HK-2 (cell line): Measurements from ENCODE around the gene CLEC4F.

ENCODE experiments used
- DNase-seq: peaks from one replicate; pipeline ENCODE4 v3.0.0-alpha.2; 2018; ENCODE audit not compliant: unreplicated experiment

The CLEC4F gene

GRCh38 chr2:70785137-70785911 is 35.1 kb downstream of the CLEC4F start:
- no peak for DNase-seq

DNA sequence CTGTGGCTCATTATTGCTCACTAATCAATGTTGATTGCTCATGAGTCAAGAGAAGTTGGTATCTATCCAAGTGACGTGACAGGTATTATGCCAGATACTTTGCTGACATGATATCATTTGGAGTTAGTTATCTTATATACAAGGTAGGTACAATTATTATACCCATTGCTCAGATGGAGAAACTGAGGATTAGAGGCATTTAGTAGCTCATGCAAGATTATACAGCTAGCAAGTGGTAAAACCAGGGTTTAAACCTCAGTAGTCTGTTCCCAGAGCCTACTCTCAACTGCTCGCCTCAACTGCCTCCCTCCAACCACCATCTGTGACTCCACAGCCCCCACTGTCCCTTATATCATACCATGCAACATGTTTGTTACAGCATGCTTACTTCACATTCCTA is 36.1 kb downstream of the CLEC4F start:
- no peak for DNase-seq

GRCh38 chr2:70779911-70780545 is 40.4 kb downstream of the CLEC4F start:
- DNase-seq: no peak

GRCh38 chr2:70779491-70779890 is 40.9 kb downstream of the CLEC4F start:
- no peak for DNase-seq

DNA sequence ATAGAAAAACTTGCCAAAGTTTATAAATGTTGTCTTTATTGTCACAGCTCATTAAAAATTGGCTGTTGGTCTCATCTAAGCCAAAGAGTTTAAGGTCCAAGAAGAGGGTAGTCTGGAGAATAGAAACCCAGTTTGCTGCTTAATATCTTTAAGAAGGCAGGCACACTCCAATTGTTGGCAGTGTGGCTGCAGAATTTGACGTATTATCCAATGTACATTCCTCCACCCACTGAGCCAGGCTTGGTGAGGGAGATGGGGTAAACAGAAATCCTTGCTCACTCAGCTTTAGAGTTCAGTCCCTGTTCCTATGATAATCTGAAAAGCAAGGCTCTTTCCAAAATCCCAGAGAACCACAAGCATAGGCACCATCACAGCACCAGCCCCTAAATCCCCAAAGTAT is 41.7 kb downstream of the CLEC4F start:
- no peak for DNase-seq

DNA sequence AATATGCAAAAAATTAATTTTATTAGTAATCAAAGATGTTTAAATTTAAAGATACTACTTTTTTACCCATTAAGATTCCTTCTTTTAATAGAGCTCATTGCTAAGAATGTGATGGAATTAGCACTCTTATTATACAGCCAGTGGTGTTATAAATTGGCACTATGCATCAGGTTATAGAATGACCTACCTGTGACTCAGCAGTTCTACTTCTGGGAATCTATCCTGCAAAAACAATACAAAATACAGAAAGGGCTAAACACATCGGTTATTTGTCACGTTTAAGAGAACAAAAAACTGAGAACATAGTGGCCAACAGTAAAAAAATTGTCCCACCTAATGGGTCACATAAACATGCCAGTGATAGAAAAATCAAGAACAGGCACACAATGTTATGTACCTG is 42.9 kb downstream of the CLEC4F start:
- no peak for DNase-seq

- DNase-seq: no peak
Measured at GRCh38 chr2:70776266-70776665, 44.1 kb downstream of the CLEC4F start.

DNA sequence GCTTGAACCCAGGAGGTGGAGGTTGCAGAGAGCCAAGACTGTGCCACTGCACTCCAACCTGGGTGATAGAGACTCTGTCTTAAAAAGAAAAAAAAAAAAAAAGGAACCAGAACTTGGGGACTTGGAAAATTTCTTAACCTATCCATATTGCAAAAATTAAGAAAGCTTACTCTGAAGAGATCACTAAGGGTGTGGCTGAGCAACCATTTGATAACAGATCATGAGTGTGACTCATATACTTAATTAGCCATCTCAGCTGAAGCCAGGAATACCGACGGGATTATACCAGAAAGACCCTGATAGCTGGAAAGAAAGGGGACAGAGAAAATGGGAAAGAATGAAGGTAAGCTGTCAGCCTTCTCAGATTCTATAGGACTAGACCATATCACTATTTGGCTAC is 45.3 kb downstream of the CLEC4F start:
- DNase-seq: no peak

DNA sequence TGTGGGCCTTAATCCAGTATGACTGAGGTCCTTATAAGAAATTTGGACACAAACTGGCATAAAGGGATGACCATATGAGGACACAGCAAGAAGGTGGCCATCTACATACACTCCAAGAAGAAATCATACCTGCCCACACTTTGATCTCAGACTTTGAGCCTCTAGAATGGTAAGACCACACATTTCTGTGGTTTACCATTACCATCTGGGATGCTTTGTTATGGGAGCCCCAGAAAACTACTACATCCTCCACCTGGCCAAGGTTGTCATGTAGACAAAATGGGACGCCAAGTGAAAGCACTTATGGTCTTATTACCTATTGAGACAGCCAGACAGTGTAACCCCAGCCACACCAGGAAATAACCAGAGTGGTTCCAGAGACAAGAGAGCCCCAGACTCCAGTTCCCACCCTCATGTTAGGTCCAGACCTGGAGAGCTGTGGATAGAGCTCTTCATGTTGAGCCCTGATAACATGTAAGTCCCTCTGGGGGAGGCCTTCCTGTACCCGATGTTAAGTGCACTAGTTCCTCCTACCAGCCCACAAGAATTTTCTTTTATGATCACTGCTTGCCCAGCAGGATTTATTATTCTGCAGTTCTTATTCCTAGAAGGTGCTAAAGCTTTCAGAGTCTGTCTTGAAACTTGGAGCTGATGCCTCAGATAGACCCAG is 47.8 kb downstream of the CLEC4F start:
- DNase-seq: no peak

GRCh38 chr2:70771446-70771845 is 49.0 kb downstream of the CLEC4F start:
- DNase-seq: no peak

- DNase-seq: no peak
Measured at GRCh38 chr2:70769450-70769849, 50.9 kb downstream of the CLEC4F start.

GRCh38 chr2:70768590-70769085 is 51.8 kb downstream of the CLEC4F start:
- DNase-seq: no peak

DNA sequence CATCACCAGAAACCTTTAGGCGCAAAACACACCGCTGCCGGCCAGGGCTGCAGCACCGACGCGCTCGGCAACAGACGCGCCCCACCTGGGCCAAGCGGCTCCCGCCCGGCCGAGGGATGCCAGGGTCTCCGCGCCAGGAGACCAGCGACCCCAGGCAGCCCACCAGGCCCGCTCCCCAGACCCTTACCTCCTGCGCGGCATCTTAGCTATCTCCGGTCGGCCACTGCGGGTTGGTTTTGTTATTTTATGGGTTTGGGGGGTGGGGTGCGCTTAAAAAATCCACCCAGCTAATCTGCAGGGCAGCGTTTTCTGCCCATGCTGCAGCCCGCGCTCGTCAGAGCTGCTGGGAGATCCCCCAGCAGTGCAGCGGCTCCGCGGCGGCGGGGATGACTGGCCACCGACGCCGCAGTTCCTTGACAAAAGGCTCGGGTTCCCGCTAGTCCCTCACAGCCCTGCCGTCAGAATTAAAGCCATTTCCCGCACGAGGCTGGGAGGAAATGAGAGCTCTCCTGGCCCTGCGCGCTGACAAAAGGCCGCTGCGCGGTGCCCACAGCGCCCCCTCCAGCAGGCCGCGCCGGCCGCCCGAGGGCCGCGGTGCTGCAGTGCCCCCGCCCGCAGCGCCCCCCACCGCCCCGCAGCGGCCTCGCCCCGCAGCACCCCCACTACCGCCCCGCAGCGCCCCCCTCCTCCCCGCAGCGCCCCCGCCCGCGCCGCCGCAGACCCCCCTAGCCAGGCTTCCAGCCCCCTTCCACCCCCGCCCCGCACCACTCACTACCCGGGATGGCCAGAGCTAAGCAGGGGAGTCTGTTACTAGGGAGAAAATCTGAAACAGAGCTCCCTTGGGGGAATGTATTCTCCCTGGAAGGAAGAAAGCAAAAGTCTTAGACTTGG is 52.5 kb downstream of the CLEC4F start, which contains the start of gene ADD2:
TSS of gene ADD2 (minus strand) at position 502 of the 891 bp plus-strand sequence. CDS start 61,792 bp downstream, outside the sequence.
- DNase-seq: no peak

- DNase-seq: no peak
Measured at GRCh38 chr2:70767079-70767698, 53.2 kb downstream of the CLEC4F start.

DNA sequence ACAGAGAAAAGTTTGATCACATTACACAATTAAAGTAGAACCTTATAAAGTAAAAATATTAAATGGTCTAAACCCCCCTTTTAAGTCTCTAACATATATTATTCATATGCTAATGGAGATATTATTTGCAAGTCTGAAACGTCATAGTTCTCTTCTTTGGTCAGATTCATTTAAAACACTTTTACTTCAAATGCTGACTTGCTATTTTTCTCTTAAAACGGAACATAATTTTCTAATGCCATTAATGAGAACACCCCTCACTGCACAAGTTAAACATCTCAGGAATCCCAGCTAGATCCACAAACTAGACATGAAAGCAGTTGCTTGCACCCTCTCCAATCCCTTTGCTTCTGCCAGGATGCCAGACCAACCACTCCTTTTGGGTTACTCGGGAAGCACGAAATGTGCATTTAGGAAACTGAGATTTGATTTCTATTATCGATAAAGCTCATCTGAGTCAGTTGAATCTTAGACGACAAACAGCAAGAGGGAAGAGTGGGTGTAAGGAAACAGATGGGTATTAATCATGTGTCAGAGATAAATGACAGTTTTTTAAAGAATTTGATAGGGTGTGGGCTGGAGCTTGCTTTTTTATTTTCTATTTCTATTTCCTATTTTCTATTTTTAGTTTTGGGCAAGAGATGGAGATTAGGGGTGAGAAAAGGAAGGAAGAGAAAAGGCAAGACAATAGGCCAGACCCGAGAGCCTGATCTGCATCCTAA is 53.9 kb downstream of the CLEC4F start:
- DNase-seq: no peak

DNA sequence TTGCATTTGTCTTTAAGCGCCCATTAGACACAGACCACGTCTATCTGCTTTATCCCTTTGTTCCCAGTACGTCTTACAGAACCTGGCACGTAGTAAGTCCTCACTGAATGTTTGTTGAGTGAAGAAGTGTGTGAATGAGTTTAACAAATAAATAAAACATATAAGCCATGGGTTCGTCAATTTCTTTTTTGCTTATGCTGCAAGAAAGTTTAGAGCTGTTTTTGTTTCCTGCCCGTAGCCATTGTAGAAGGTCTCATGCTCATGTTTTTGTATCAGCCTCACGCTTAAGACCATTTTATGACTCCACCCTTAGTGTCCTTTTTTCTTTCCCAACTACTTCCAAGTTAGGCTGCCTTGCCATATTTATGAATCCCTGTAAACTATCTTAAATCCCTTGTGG is 54.9 kb downstream of the CLEC4F start:
- DNase-seq: no peak

DNA sequence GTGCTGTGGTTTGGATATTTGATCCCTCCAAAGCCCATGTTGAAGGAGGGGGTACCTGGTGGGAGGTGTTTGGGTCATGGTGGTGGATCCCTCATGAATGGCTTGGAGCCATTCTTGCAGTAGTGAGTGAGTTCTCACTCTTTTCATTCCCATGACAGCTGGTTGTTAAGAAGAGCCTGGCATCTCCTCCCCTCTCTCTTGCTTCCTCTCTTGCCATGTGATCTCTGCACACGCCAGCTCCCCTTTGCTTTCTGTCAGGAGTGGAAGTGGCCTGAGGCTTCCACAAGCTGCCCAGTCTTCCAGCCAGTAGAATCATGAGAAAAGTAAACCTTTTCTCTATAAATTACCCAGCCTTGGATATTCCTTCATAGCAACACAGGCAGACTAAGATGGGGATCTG is 61.0 kb downstream of the CLEC4F start:
- no peak for DNase-seq
